Gastroesophageal sphincter (tissue), 4 donors: ENCODE measurements around the gene CMIP. TPM values are rescaled to one million over a fixed set of nuclear protein-coding genes. Genes with fewer than 3 reads are reported as not detected.

Experiments used
- ATAC-seq: fragments of 150-250 bp; one replicate; pipeline ENCODE4 v1.9.1; 2016; ENCODE audit warnings: mild to moderate bottlenecking, moderate library complexity
- H3K27ac ChIP-seq, 4 donors: fragments of 200-600 bp; sonication (generic) in 3 of 4; 1 replicate in 3 of 4; 2 replicates in 1 of 4; pipeline ENCODE4 v1.5.1; 2016 to 2019
- H3K27me3 ChIP-seq: fragments of 200-600 bp; sonication (generic); one replicate; pipeline ENCODE4 v1.5.1; 2019
- H3K36me3 ChIP-seq, 2 donors: fragments of 200-600 bp; sonication (generic); one replicate each; pipeline ENCODE4 v1.5.1; 2019; ENCODE audit warnings: control low read depth in 1 of 2
- H3K4me1 ChIP-seq, 3 donors: fragments of 200-600 bp; sonication (generic); 1 replicate in 2 of 3; 2 replicates in 1 of 3; pipeline ENCODE4 v1.5.1; 2016 to 2019; ENCODE audit warnings: control low read depth in 2 of 3
- H3K4me3 ChIP-seq, 2 donors: fragments of 200-600 bp; sonication (generic); one replicate each; pipeline ENCODE4 v1.5.1; 2019; ENCODE audit warnings: mild to moderate bottlenecking in 1 of 2, moderate library complexity in 1 of 2
- H3K9me3 ChIP-seq, 3 donors: fragments of 200-600 bp; sonication (generic); one replicate each; pipeline ENCODE4 v1.5.1; 2017 to 2019; ENCODE audit warnings: control low read depth in 2 of 3
- CTCF ChIP-seq, 4 experiments: fragments of 200-600 bp in 2 of 4; fragments of 450-650 bp in 2 of 4; sonication (generic) in 1 of 4; IDR thresholded peaks; one replicate each; pipeline ENCODE4 v1.5.1; 2017 to 2019; ENCODE audit warnings: antibody characterized with exemption in 4 of 4, mild to moderate bottlenecking in 2 of 4, moderate library complexity in 2 of 4
- EP300 ChIP-seq: sonication (generic); formaldehyde crosslinking; IDR thresholded peaks from one replicate; pipeline ENCODE4 v1.6.1; 2017; ENCODE audit warnings: antibody characterized with exemption, mild to moderate bottlenecking
- POLR2A ChIP-seq, 2 donors: fragments of 450-650 bp; IDR thresholded peaks; one replicate each; pipeline ENCODE4 v1.6.1; 2017; ENCODE audit warnings: antibody characterized with exemption in 2 of 2, mild to moderate bottlenecking in 2 of 2, moderate library complexity in 1 of 2
- POLR2AphosphoS5 ChIP-seq: sonication (generic); formaldehyde crosslinking; IDR thresholded peaks from one replicate; pipeline ENCODE4 v1.6.1; 2017; ENCODE audit warnings: antibody characterized with exemption
- WGBS, 2 donors: methylation state at CpG; one replicate each; pipeline ENCODE4 v1.1.5; 2018; ENCODE audit warnings: low coverage in 1 of 2; 5-methylcytosine and 5-hydroxymethylcytosine counted together
- total RNA-seq, 4 donors: library from RNA; depleted of rRNA; stranded (reverse); fragments of >200 nt; gene quantifications; one replicate each; pipeline ENCODE4 v1.1.0, GENCODE V29; 2016

CMIP gene
- total RNA-seq, 4 donors from 2014 or later, result 13.4 to 24.0 (median 19.2) TPM

DNA sequence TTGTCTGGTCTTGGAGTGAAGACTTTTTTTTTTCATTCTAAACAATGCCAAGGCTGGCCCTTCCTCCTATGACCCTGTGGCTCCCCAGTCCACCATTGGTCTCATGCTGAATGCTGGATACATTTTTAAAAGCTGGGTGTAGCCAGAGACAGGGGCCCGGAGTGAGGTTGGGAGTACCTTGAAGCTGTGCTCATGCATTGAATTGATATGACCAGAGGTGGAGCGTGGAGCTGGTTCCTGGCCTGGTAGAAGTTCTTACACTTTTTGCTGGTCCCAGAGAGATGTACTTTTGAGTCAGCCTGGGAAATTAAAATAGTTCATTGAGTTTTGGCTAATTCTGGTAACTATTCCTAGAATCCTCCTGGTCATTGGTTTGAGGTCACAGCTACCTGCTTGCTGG is 83.6 kb downstream of the CMIP start:
- no peaks in the 10 kb centered on the region for H3K9me3 ChIP-seq
- TF ChIP-seq POLR2A (IDR thresholded peaks at IDR 0.05), result no peak
- TF ChIP-seq CTCF (IDR thresholded peaks at IDR 0.05), result no peak
- no peak for TF ChIP-seq POLR2AphosphoS5
- no peak for TF ChIP-seq EP300
- WGBS, 2 donors, result 78 to 92% methylated on average over 1 to 2 of the region's 2 CpGs
- H3K27me3 ChIP-seq, result no peaks in the 10 kb centered on the region
- no peak overlapping the region for H3K4me3 ChIP-seq
- peaks cover 0 to 33% (median 16%) of the 10 kb centered on the region in 3 donors for H3K4me1 ChIP-seq
- ATAC-seq, result no peak
- H3K27ac ChIP-seq, result no peak overlapping the region
- no peaks in the 10 kb centered on the region for H3K36me3 ChIP-seq

- TF ChIP-seq POLR2AphosphoS5 (no peak), CTCF (IDR thresholded peaks at IDR 0.05) (no peak), POLR2A (IDR thresholded peaks at IDR 0.05) (no peak), EP300 (no peak)
- H3K27me3 ChIP-seq, result no peaks in the 10 kb centered on the region
- no peak for ATAC-seq
- no peak overlapping the region for H3K4me3 ChIP-seq
- 94% methylated on average over 6 of the region's 16 CpGs; no CpG with 5 or more reads in 1 of the 2 donors for WGBS, 2 donors
- no peaks in the 10 kb centered on the region for H3K36me3 ChIP-seq
- no peak overlapping the region for H3K27ac ChIP-seq
- H3K9me3 ChIP-seq, result no peaks in the 10 kb centered on the region
- peaks cover 0 to 27% (median 13%) of the 10 kb centered on the region in 3 donors for H3K4me1 ChIP-seq
Observed at GRCh38 chr16:81530296-81530721, 85.7 kb downstream of the CMIP start.

- Histone ChIP-seq H3K27me3 (no peaks in the 10 kb centered on the region), H3K27ac (no peak overlapping the region), H3K36me3 (no peaks in the 10 kb centered on the region), H3K4me1 (peaks cover 0 to 22% (median 13%) of the 10 kb centered on the region in 3 donors), H3K9me3 (no peaks in the 10 kb centered on the region), H3K4me3 (no peak overlapping the region)
- no peak for ATAC-seq
- TF ChIP-seq POLR2AphosphoS5 (no peak), CTCF (IDR thresholded peaks at IDR 0.05) (no peak), EP300 (no peak), POLR2A (IDR thresholded peaks at IDR 0.05) (no peak)
- WGBS, 2 donors, result 92 to 99% methylated on average over 7 of the region's 12 CpGs
Observed at GRCh38 chr16:81530814-81531213, 86.2 kb downstream of the CMIP start.

GRCh38 chr16:81531419-81531821 is 86.8 kb downstream of the CMIP start:
- no peak for ATAC-seq
- H3K36me3 ChIP-seq, result no peaks in the 10 kb centered on the region
- H3K27me3 ChIP-seq, result no peaks in the 10 kb centered on the region
- no peaks in the 10 kb centered on the region for H3K9me3 ChIP-seq
- H3K4me1 ChIP-seq, result peaks cover 0 to 16% (median 11%) of the 10 kb centered on the region in 3 donors
- WGBS, 2 donors, result 78 to 91% methylated on average over 4 to 5 of the region's 11 CpGs
- no peak overlapping the region for H3K4me3 ChIP-seq
- TF ChIP-seq POLR2A (IDR thresholded peaks at IDR 0.05), result no peak
- no peak for TF ChIP-seq EP300
- no peak for TF ChIP-seq POLR2AphosphoS5
- TF ChIP-seq CTCF (IDR thresholded peaks at IDR 0.05), result no peak
- H3K27ac ChIP-seq, result no peak overlapping the region

GRCh38 chr16:81532491-81533174 is 88.0 kb downstream of the CMIP start:
- H3K27ac ChIP-seq, result no peak overlapping the region
- WGBS, 2 donors, result 76 to 83% methylated on average over 9 to 11 of the region's 19 CpGs
- H3K4me1 ChIP-seq, result peaks cover 0 to 5% (median 0%) of the 10 kb centered on the region in 3 donors
- no peaks in the 10 kb centered on the region for H3K9me3 ChIP-seq
- no peak for ATAC-seq
- TF ChIP-seq CTCF (IDR thresholded peaks at IDR 0.05), result no peak
- TF ChIP-seq POLR2A (IDR thresholded peaks at IDR 0.05), result no peak
- TF ChIP-seq EP300, result no peak
- no peak for TF ChIP-seq POLR2AphosphoS5
- no peaks in the 10 kb centered on the region for H3K36me3 ChIP-seq
- H3K4me3 ChIP-seq, result no peak overlapping the region
- H3K27me3 ChIP-seq, result no peaks in the 10 kb centered on the region
